Eye (tissue), 1 donor: Measurements from ENCODE around the gene DNMT3A.
A peak's percentile ranks its signal among the peaks of the same experiment; 100 is the strongest.

Experiments
- DNase-seq: peaks from one replicate; pipeline ENCODE4 v3.0.0-alpha.2; 2015

DNMT3A gene

GRCh38 chr2:25254961-25255360 is 86.8 kb downstream of the DNMT3A start:
- no peak for DNase-seq

- no peak for DNase-seq
Observed at GRCh38 chr2:25253153-25253626, 88.5 kb downstream of the DNMT3A start.

GRCh38 chr2:25252291-25253152 is 89.2 kb downstream of the DNMT3A start:
- peak; percentile 97 for DNase-seq

GRCh38 chr2:25251422-25252273 is 90.1 kb downstream of the DNMT3A start:
- DNase-seq: peak; percentile 84

GRCh38 chr2:25251071-25251421 is 90.7 kb downstream of the DNMT3A start:
- DNase-seq: no peak

GRCh38 chr2:25250331-25251070 is 91.2 kb downstream of the DNMT3A start:
- peak; percentile 61 for DNase-seq

GRCh38 chr2:25249785-25250184 is 91.9 kb downstream of the DNMT3A start:
- DNase-seq: no peak

GRCh38 chr2:25247792-25248512 is 93.8 kb downstream of the DNMT3A start:
- no peak for DNase-seq

GRCh38 chr2:25246558-25247290 is 95.0 kb downstream of the DNMT3A start:
- DNase-seq: no peak

- DNase-seq: no peak
Observed at GRCh38 chr2:25246001-25246400, 95.7 kb downstream of the DNMT3A start.

- DNase-seq: no peak
Observed at GRCh38 chr2:25245141-25245540, 96.6 kb downstream of the DNMT3A start.

- no peak for DNase-seq
Observed at GRCh38 chr2:25243995-25244394, 97.7 kb downstream of the DNMT3A start.

- DNase-seq: no peak
Observed at GRCh38 chr2:25241452-25241851, 100.3 kb downstream of the DNMT3A start.

- no peak for DNase-seq
Observed at GRCh38 chr2:25240636-25241035, 101.1 kb downstream of the DNMT3A start.

GRCh38 chr2:25238920-25239319 is 102.8 kb downstream of the DNMT3A start:
- DNase-seq: no peak

- no peak for DNase-seq
Observed at GRCh38 chr2:25237764-25238163, 104.0 kb downstream of the DNMT3A start.

- no peak for DNase-seq
Observed at GRCh38 chr2:25236736-25237135, 105.0 kb downstream of the DNMT3A start.

GRCh38 chr2:25234738-25235137 is 107.0 kb downstream of the DNMT3A start:
- no peak for DNase-seq

GRCh38 chr2:25233916-25234605 is 107.7 kb downstream of the DNMT3A start:
- DNase-seq: no peak

GRCh38 chr2:25232248-25232825 is 109.4 kb downstream of the DNMT3A start:
- no peak for DNase-seq

- no peak for DNase-seq
Observed at GRCh38 chr2:25230948-25231311, 110.8 kb downstream of the DNMT3A start.
